LNCaP clone FGC (cell line): Measurements from ENCODE around the gene CACHD1.

Experiments
- DNase-seq: peaks from one replicate; pipeline ENCODE4 v3.0.0-alpha.2; 2011; ENCODE audit warnings: low read depth
- H3K4me3 ChIP-seq: 2 replicates; pipeline ENCODE4 v1.5.1; 2011; ENCODE audit warnings: mild to moderate bottlenecking, low read depth, low read length, control low read depth
- CTCF ChIP-seq: IDR thresholded peaks from 2 replicates; pipeline ENCODE4 v1.5.1; 2012; ENCODE audit warnings: mild to moderate bottlenecking; ENCODE audit not compliant: control insufficient read depth, insufficient read depth; ENCODE audit errors: extremely low read depth

CACHD1 gene

DNA sequence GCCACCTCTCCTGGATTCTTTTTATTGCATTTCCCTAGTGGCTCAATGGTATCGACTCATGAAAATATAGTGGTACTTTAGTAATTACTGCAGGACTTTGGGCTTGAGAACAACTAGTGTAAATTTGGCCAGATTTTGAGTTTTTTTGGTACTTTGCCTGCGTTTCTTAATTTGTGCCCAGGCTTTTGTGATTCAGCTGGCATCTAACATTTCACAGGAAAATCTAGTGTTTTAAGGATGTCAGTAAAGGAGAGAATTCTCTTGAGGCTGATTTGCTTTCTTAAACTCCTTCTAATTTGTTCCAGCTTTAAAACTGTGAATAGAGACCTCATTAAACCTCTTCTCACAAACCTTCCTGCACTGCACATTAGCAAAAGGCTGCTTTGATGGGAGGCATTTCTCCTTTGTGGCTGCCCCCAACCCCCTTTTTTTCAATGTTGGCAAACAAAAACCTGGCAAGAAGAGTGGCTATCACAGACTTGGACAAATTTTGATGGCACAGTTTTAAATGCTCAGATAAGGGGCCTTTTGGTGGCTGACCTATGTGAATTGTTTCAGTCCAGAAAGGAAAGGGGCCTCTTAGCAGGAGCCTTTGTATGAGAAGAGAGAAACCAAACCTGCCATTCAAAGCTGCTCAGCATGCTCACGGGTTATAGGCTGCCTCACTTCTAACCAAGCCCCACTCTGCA, 161.6 kb downstream of the CACHD1 start:
- DNase-seq = no peak
- H3K4me3 ChIP-seq = no peak overlapping the region
- TF ChIP-seq CTCF = no peak

GRCh38 chr1:64632936-64633335, 163.0 kb downstream of the CACHD1 start:
- H3K4me3 ChIP-seq = no peak overlapping the region
- TF ChIP-seq CTCF = no peak
- DNase-seq = no peak

- TF ChIP-seq CTCF = no peak
- no peak overlapping the region for H3K4me3 ChIP-seq
- DNase-seq = no peak
These were observed 175.8 kb downstream of the CACHD1 start for GRCh38 chr1:64645735-64646134.

DNA sequence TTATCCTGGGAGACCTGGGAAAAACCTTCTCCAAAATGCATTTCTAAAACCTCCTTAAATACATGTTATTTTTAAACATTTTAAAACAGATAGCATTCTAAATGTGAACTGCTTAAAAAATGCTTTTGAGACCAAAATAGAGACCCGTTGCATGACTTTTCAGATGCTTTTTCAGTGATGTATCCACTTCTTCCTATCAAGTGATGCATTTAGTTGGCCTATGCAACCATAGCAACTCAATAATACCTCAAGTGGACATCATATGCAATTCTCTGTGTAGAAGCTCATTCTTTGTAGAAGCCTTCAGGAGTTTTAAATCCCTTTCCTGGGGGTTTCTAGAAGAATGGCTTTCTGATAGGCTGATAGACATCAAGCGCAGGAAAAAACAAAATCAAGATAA, 180.5 kb downstream of the CACHD1 start:
- H3K4me3 ChIP-seq = no peak overlapping the region
- no peak for DNase-seq
- TF ChIP-seq CTCF = no peak

GRCh38 chr1:64651841-64652240, 181.9 kb downstream of the CACHD1 start:
- no peak for TF ChIP-seq CTCF
- no peak overlapping the region for H3K4me3 ChIP-seq
- no peak for DNase-seq

DNA sequence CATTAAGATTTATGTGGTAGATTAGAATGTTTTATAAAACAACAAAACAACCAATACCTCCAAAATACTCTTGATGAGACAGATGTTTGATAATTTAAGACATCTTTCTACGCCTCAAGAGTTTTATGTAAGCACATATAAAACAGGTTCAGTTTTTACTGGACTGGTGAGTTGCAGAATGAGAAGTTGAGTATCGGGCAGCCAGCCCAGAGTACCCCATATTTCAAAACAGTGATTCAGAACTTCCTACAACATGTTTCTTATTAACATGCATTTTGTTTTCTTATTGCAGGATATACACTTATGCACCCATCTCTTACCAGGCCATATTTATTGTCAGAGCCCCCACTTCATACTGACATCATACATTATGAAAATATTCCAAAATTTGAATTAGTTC, 183.5 kb downstream of the CACHD1 start:
- TF ChIP-seq CTCF = no peak
- H3K4me3 ChIP-seq = no peak overlapping the region
- no peak for DNase-seq
